ENCODE results near the gene ABL1. TPM values are rescaled to one million over a fixed set of nuclear protein-coding genes. Genes with fewer than 3 reads are reported as not detected.
"Not testable (repeated sequence)": the region's sequence is repeated elsewhere in the genome, so short reads cannot be mapped to it uniquely, and the experiment has no call there.

Gene ABL1
- total RNA-seq, 1 donor from 2014 or later = 36.5 TPM

- no peaks in the 10 kb centered on the region for H3K9me3 Mint-ChIP-seq
- no peaks in the 10 kb centered on the region for H3K36me3 Mint-ChIP-seq (ENCODE audit: low read depth)
- intact Hi-C loops (cut with micrococcal nuclease) = no loop called here
- no peak overlapping the region for H3K4me3 Mint-ChIP-seq (ENCODE audit: low read depth)
- H3K4me1 Mint-ChIP-seq (ENCODE audit: low read depth) = no peaks in the 10 kb centered on the region
- H3K27me3 Mint-ChIP-seq (ENCODE audit: low read depth) = no peaks in the 10 kb centered on the region
- no peak overlapping the region for H3K27ac Mint-ChIP-seq
- DNase-seq (ENCODE audit: low spot score) = no peak
Measured at GRCh38 chr9:130902204-130903185, 67.4 kb downstream of the ABL1 start.

DNA sequence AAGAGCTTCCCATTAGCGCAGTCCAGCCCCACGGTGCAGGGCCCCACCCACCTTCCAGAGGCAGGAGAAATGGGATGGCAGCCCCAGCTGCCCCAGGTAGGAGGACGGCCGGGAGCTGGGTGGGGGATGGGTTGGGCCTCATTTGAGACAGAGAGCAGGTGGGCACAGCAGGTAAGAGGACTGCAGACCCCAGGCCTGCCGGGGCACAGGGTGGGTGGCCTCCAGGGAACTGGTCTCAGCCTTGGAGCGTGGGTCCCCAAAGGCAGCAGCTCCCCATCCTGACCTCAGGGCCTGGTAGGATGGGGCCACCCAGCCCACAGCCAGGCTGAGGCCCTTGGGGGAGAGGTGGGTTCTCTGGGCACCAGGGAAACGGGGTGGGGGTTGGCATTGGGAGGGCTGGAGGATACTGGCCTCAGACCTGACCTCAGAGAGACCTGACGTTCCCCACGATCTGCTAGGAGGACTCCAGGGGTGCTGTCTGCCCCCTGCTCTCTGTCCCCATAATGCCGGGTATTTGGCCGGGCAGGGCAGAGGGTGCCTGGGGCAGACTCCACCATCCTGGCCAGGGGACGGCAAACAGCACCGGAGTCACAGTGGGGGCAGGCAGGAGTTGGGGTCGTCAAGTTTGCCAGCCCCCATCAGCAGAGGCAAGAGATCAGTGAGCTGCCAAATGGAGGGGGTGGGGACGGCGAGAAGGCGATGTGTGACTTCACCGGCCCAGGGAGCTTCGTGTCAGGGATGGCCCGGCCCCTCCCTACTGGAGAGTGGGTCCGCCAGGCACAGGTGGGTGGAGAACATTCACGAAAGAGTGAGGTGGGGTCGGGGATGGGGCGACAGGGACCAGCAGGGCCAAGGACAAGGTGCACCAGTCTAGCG, 68.4 kb downstream of the ABL1 start:
- no peaks in the 10 kb centered on the region for H3K9me3 Mint-ChIP-seq
- no peaks in the 10 kb centered on the region for H3K36me3 Mint-ChIP-seq (ENCODE audit: low read depth)
- H3K4me3 Mint-ChIP-seq (ENCODE audit: low read depth) = no peak overlapping the region
- H3K27ac Mint-ChIP-seq = no peak overlapping the region
- intact Hi-C loops (cut with micrococcal nuclease) = no loop called here
- H3K4me1 Mint-ChIP-seq (ENCODE audit: low read depth) = no peaks in the 10 kb centered on the region
- no peaks in the 10 kb centered on the region for H3K27me3 Mint-ChIP-seq (ENCODE audit: low read depth)
- DNase-seq (ENCODE audit: low spot score) = no peak

DNA sequence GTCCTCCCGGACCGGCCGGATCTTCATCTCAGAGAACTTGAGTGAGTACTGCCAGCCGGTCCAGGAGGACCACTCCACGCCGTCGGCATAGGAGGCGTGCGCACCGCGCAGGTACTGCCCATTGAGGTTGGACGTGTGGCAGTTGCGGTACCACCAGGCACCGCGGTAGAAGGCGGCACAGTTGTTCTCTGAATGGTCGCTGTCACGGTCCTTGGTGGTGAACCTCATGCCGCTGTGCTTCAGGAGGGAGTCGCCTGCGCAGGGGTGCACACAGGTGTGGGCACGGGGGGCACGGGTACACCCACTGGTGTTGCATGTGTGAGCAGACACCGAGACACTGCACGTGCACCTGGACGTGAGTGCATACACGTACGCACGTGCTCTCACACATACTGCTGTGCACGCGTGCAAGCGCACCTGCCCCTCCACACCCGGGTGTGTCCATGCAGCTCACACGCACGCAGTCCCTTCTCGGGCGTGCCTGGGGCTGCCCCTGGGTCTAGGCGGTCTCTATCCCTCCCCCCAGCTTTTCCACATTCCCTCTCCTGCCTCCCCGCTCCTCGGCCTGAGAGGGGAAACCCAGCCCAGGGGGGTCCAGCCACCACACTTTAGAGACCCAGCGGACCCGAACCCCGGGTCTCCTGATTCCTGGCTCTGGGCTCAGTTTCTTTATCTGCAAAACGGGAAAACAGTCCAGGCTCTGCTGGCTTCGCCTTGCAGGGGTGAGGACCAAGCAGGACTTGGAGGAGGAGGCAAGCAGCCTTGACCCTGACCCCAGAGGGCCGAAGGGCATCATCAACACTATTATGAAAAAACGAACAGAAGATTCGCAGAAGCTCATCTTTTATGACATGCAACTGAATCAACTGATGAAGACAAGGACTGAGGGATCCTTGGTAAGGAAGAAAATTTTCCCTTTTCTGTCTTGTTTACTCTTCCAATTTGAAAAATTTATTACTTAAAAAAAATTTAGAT, 69.3 kb downstream of the ABL1 start:
- Mint-ChIP-seq H3K36me3 (ENCODE audit: low read depth) (no peaks in the 10 kb centered on the region), H3K27ac (no peak overlapping the region), H3K4me3 (ENCODE audit: low read depth) (no peak overlapping the region), H3K9me3 (no peaks in the 10 kb centered on the region), H3K4me1 (ENCODE audit: low read depth) (no peaks in the 10 kb centered on the region), H3K27me3 (ENCODE audit: low read depth) (no peaks in the 10 kb centered on the region)
- no peak for DNase-seq (ENCODE audit: low spot score)
- intact Hi-C loops (cut with micrococcal nuclease) = no loop called here

- Mint-ChIP-seq H3K27me3 (ENCODE audit: low read depth) (no peaks in the 10 kb centered on the region), H3K27ac (no peak overlapping the region), H3K36me3 (ENCODE audit: low read depth) (no peaks in the 10 kb centered on the region), H3K4me1 (ENCODE audit: low read depth) (no peaks in the 10 kb centered on the region), H3K9me3 (no peaks in the 10 kb centered on the region), H3K4me3 (ENCODE audit: low read depth) (no peak overlapping the region)
- intact Hi-C loops (cut with micrococcal nuclease) = no loop called here
- no peak for DNase-seq (ENCODE audit: low spot score)
Measured at GRCh38 chr9:130905125-130905901, 70.3 kb downstream of the ABL1 start.

DNA sequence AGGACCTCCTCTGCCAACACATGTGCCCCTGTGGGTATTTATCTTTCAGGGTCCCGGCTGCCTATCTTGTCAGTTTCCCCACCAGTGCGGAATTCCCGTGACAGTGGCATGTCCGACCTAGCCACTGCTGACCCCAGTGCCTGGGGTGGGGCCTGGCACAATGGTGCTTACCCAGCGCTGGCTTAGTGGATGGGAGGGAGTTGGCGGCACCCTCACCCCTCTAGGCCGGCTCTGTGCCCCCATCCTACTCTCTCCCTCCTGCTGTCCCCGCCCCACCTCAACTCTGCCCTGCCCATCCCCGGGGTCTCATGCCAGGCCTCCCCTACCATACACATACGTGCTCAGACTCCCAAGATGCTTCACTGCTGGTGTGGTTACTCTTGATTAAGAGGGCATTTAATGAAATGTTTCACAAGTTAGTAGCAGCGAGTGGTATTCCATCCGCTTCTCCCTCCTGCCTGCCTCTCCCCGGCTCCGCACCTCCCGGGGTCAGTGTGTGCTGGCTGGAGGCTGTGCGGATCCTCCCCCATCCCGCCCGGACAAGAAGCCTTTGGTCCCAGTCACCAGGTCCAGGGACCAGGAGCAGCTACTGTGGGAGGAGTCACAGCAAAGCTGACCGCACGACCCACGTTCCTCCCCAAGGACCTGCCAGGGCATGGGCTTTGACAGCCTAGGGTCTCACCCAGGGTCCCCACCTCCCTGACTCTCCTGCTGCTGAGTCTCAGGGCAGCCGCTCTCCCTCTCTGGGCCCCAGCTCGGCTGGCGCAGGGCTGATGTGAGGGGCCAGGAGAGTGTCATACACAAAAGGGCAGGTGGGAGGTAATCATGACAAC, 71.1 kb downstream of the ABL1 start:
- no peaks in the 10 kb centered on the region for H3K9me3 Mint-ChIP-seq

DNA sequence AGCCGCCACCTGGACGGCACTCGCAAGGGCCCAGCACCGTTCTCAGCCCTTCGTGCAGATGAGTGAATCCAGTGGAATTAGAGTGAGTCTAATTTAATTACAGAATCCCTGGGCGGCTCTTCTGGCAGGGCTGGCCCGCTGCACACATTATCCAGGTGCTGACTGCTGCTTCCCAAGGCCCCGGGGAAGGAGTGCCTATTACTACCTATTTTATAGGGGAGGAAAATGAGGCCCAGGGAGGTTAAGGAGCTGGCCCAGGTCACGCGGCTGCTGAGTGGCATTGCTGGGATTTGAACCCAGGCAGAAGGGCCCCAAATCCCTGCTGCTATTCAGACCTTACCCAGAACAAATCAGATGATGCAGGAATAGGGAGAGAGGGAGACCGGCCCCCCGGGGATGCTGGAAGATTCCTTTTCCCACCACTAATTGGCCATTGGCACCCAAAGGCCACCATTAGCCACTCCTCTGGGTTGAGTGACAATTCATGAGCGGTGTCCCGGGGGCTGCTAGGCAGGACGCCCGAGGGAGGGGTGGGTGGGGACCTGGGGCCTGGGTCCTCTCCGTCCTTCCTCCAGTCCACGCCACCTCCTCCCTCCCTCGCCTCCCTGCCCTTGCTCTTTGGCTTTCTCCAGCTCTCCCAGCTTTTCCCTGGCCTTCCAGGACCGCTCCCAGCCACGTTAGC, 71.8 kb downstream of the ABL1 start:
- no peak for DNase-seq (ENCODE audit: low spot score)
- intact Hi-C loops (cut with micrococcal nuclease) = no loop called here
- Mint-ChIP-seq H3K4me3 (ENCODE audit: low read depth) (no peak overlapping the region), H3K36me3 (ENCODE audit: low read depth) (no peaks in the 10 kb centered on the region), H3K27me3 (ENCODE audit: low read depth) (no peaks in the 10 kb centered on the region), H3K27ac (no peak overlapping the region), H3K4me1 (ENCODE audit: low read depth) (no peaks in the 10 kb centered on the region), H3K9me3 (no peaks in the 10 kb centered on the region)

More for the DNA sequence above, 71.1 kb downstream of the ABL1 start:
- Mint-ChIP-seq H3K27me3 (ENCODE audit: low read depth) (no peaks in the 10 kb centered on the region), H3K27ac (no peak overlapping the region), H3K4me1 (ENCODE audit: low read depth) (no peaks in the 10 kb centered on the region), H3K36me3 (ENCODE audit: low read depth) (no peaks in the 10 kb centered on the region), H3K4me3 (ENCODE audit: low read depth) (no peak overlapping the region)
- no peak for DNase-seq (ENCODE audit: low spot score)
- intact Hi-C loops (cut with micrococcal nuclease) = no loop called here

DNA sequence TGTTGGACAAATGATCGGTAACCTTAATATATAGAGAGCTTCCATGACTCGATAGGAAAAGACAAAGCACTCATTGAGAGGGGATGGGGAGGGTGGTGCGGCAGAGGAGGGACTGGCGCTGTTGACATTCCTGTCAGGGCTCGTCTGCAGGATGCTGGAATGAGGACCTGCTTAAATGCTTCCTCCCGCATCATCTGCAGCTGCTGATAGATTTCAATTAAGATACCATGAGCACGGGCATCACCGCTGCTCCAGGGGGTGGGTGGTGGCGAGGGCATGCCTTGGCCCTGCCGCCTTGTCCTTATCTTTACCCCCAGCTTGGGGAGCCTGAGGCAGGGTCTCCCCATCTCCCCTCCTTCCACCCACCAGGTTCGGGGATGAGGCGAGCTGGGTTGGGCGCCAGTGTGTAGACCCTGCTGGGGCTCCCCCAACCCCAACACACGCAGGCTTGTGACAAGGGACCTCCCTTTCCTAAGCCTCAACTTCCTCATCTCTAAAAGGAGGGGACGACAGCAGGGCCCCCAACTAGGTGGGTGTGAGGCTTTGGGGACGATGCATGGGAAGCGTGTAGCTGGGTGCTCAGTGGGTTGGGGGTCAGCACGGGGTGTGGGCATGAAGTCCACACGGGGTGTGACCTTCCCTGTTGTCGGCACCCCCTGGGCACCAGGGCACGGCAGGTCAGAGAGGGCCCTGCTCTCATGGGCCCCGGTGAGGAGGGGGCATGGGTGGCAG, 73.3 kb downstream of the ABL1 start:
- DNase-seq (ENCODE audit: low spot score) = no peak
- no peak overlapping the region for H3K27ac Mint-ChIP-seq
- no peak overlapping the region for H3K4me3 Mint-ChIP-seq (ENCODE audit: low read depth)
- H3K4me1 Mint-ChIP-seq (ENCODE audit: low read depth) = no peaks in the 10 kb centered on the region
- H3K36me3 Mint-ChIP-seq (ENCODE audit: low read depth) = no peaks in the 10 kb centered on the region
- H3K27me3 Mint-ChIP-seq (ENCODE audit: low read depth) = no peaks in the 10 kb centered on the region
- no peaks in the 10 kb centered on the region for H3K9me3 Mint-ChIP-seq
- intact Hi-C loops (cut with micrococcal nuclease) = no loop called here

DNA sequence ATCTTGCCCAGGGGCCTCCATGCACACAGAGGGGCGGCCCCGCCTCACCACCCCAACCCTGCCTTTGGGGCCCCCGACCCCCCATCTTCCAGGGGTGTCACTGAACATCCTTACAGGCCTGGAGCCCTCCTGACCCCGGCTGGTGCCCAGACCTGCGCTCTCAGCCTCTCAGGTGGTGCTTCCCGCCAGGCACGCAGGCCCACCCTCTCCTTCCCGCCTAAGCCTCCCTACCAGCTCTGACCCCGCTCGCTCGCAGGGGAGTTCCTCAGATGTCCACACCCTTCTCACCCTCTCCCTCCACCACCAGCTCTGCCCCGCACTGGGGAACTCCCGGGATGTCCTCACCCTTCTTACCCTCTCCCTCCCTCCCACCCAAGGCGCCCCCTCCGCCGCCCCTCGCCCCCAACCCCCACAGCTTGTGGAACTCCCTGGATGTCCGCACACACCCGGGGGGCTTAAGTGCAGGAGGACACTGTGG, 73.9 kb downstream of the ABL1 start:
- no peak for DNase-seq (ENCODE audit: low spot score)
- H3K9me3 Mint-ChIP-seq = no peaks in the 10 kb centered on the region
- no peaks in the 10 kb centered on the region for H3K27me3 Mint-ChIP-seq (ENCODE audit: low read depth)
- no peaks in the 10 kb centered on the region for H3K4me1 Mint-ChIP-seq (ENCODE audit: low read depth)
- H3K27ac Mint-ChIP-seq = no peak overlapping the region
- H3K4me3 Mint-ChIP-seq (ENCODE audit: low read depth) = no peak overlapping the region
- intact Hi-C loops (cut with micrococcal nuclease) = no loop called here
- H3K36me3 Mint-ChIP-seq (ENCODE audit: low read depth) = no peaks in the 10 kb centered on the region

DNA sequence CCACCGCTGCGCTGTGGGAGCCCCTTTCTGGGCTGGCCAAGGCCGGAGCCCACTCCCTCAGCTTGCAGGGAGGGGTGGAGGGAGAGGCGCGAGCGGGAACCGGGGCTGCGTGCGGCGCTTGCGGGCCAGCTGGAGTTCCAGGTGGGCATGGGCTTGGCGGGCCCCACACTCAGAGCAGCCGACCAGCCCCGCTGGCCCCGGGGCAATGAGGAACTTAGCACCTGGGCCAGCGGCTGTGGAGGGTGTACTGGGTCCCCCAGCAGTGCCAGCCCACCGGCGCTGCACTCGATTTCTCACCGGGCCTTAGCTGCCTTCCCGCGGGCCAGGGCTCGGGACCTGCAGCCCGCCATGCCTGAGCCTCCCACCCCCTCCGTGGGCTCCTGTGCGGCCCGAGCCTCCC, 75.0 kb downstream of the ABL1 start:
- not testable (repeated sequence) for DNase-seq (ENCODE audit: low spot score); H3K27me3 Mint-ChIP-seq (ENCODE audit: low read depth)

GRCh38 chr9:130910670-130911069, 75.6 kb downstream of the ABL1 start:
- H3K27me3 Mint-ChIP-seq (ENCODE audit: low read depth); H3K36me3 Mint-ChIP-seq (ENCODE audit: low read depth); intact Hi-C loops (cut with micrococcal nuclease); DNase-seq (ENCODE audit: low spot score); H3K4me3 Mint-ChIP-seq (ENCODE audit: low read depth); H3K9me3 Mint-ChIP-seq; H3K4me1 Mint-ChIP-seq (ENCODE audit: low read depth); H3K27ac Mint-ChIP-seq: not testable (repeated sequence)

More for the DNA sequence above, 75.0 kb downstream of the ABL1 start:
- H3K9me3 Mint-ChIP-seq; H3K27ac Mint-ChIP-seq; intact Hi-C loops (cut with micrococcal nuclease); H3K36me3 Mint-ChIP-seq (ENCODE audit: low read depth); H3K4me3 Mint-ChIP-seq (ENCODE audit: low read depth); H3K4me1 Mint-ChIP-seq (ENCODE audit: low read depth): not testable (repeated sequence)

Data from activated T-helper 2 cell treated with anti-CD3 and anti-CD28 coated beads, Interferon-gamma antibody, Interleukin-2, Interleukin-4, amounts not matched to agents 10 μg/mL and 5 μg/mL and 100 μg/mL, durations not matched to agents 14 hours and 24 hours and 36 hours (primary cell).